ENCODE data around the gene OXER1. TPM values are rescaled to one million over a fixed set of nuclear protein-coding genes. Genes with fewer than 3 reads are reported as not detected.

Gene OXER1
- total RNA-seq, 2 donors from 2014 or later = 4.5 to 5.6 TPM

DNA sequence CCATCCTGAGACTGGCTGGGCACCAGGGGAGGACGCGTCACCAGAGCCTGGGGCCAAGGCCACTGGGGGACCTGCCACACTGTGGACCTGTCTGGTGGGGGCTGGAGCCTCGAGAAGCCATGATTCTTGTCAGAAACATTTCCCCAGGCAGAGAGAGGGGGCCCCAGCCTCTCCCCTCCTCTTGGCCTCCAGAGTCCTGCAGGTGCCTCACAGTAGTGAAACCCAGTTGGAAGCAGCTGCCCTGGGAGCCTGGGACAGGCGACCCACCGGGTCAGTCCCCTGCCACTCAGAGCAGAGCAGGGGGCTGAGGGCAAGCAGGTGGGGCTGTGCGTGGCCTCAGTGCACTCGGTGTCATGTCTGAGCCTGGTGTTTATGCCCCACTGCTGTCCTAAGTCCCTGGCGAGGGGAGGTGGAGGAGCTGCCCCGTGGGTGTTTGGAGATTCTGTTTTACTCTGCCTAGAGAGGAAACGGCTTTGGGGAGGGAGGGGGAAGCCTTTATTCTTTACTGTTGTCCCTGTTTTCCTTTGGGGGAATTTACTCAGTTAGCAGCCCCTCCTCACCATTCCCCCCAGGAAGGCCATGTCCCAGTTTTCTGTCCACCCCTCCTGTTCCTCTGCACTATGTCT lies 7.7 kb downstream of the OXER1 start:
- TF ChIP-seq POLR2A (IDR thresholded peaks at IDR 0.05) (no peak), POLR2AphosphoS5 (IDR thresholded peaks at IDR 0.05) (no peak), CTCF (IDR thresholded peaks at IDR 0.05) (no peak)
- no peak overlapping the region for H3K27ac ChIP-seq
- H3K27me3 ChIP-seq (replicated peaks; ENCODE audit: insufficient read depth) = no peaks in the 10 kb centered on the region
- DNase-seq (ENCODE audit: low spot score) = no peak
- H3K4me3 ChIP-seq = no peak overlapping the region
- intact Hi-C loops (cut with DNase I) = no loop called here
- no peaks in the 10 kb centered on the region for H3K9me3 ChIP-seq
- H3K4me1 ChIP-seq (replicated peaks) = peaks cover 5% of the 10 kb centered on the region
- whole genome bisulfite sequencing = 84% methylated on average over 10 of the region's 10 CpGs
- no peaks in the 10 kb centered on the region for H3K36me3 ChIP-seq

DNA sequence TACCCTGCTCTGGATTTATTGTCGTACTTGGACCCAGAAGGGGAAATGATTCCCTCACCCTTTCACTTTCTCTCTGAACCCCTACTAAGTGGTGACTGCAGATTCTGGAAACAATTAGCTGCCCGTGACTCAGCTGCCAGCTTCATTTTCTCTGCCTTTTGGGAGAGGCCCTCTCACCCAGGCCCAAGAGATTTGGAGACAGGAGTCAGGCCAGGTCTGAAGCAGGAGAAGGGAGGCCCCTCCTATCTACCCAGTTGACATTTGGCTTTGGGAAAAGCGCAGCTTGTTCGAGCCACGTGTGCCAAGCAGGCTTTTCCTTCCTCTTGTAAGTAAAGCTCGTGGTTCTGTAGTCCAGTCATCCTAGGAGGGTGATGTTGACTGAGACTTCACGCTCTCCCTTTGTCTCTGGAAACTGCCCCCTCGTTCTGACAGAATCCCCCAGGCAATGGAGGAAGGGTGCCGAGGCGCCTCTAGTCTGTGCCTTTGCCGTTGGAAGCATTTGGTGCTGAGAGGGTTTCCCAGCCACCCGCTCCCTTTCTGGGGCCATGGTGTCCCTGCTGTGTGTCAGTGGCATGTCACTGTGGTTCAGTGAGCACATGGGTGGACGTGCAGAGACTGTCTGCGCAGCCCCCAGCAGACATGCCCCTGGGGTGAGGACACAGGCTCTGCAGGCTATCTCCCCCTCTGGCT lies 8.6 kb downstream of the OXER1 start:
- 75% methylated on average over 14 of the region's 14 CpGs for WGBS
- H3K27ac ChIP-seq = no peak overlapping the region
- peaks cover 5% of the 10 kb centered on the region for H3K4me1 ChIP-seq (replicated peaks)
- intact Hi-C loops (cut with DNase I) = no loop called here
- no peaks in the 10 kb centered on the region for H3K36me3 ChIP-seq
- H3K27me3 ChIP-seq (replicated peaks; ENCODE audit: insufficient read depth) = no peaks in the 10 kb centered on the region
- no peak for TF ChIP-seq CTCF (IDR thresholded peaks at IDR 0.05)
- TF ChIP-seq POLR2A (IDR thresholded peaks at IDR 0.05) = no peak
- no peak for TF ChIP-seq POLR2AphosphoS5 (IDR thresholded peaks at IDR 0.05)
- DNase-seq (ENCODE audit: low spot score) = no peak
- H3K9me3 ChIP-seq = no peaks in the 10 kb centered on the region
- no peak overlapping the region for H3K4me3 ChIP-seq

GRCh38 chr2:42754776-42755140 lies 9.2 kb downstream of the OXER1 start:
- no peak for TF ChIP-seq CTCF (IDR thresholded peaks at IDR 0.05)
- TF ChIP-seq POLR2A (IDR thresholded peaks at IDR 0.05) = no peak
- no peak for TF ChIP-seq POLR2AphosphoS5 (IDR thresholded peaks at IDR 0.05)
- Histone ChIP-seq H3K27ac (no peak overlapping the region), H3K27me3 (replicated peaks; ENCODE audit: insufficient read depth) (no peaks in the 10 kb centered on the region), H3K9me3 (no peaks in the 10 kb centered on the region), H3K36me3 (no peaks in the 10 kb centered on the region), H3K4me3 (no peak overlapping the region), H3K4me1 (replicated peaks) (peaks cover 5% of the 10 kb centered on the region)
- intact Hi-C loops (cut with DNase I) = no loop called here
- 84% methylated on average over 8 of the region's 8 CpGs for WGBS
- no peak for DNase-seq (ENCODE audit: low spot score)

DNA sequence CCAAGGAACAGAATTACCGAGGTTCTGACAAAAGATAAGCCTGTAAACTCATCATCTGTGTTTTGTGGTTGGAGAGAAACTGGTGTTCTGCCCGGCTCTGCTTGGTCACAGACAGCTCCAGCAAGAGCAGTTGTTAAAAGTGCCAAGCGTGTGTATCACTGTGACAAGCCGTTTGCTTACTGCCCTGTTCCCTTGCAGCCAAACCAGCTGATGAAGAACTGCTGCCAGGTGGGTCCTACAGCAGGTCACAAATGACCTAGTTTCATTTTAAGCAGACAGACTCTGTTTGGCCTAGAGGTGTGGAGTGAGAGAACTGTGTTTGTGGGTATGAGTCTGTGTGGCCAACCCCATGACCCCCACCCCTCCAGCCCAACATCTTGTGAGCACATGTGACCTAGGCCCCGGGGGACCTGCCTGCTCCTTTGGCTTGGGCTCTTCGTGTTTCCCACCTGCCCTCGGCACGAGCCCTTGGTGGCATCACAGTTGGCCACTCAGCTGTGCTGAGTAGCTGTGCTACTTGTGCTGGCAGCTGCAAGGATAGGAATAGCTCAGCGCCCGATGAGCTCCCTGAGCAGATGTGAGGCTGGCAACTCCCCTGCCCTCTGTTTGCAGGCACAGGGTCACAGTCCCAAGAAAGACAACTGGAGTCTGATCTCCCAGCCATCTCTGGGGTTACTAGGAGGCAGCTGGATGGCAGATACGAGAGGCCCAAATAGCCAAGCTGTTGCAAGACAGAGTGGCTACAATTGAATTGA lies 9.7 kb downstream of the OXER1 start:
- no peak overlapping the region for H3K27ac ChIP-seq
- DNase-seq (ENCODE audit: low spot score) = no peak
- peaks cover 5% of the 10 kb centered on the region for H3K4me1 ChIP-seq (replicated peaks)
- no peaks in the 10 kb centered on the region for H3K9me3 ChIP-seq
- WGBS = 41% methylated on average over 9 of the region's 11 CpGs
- no peak overlapping the region for H3K4me3 ChIP-seq
- intact Hi-C loops (cut with DNase I) = no loop called here
- no peaks in the 10 kb centered on the region for H3K27me3 ChIP-seq (replicated peaks; ENCODE audit: insufficient read depth)
- no peak for TF ChIP-seq POLR2AphosphoS5 (IDR thresholded peaks at IDR 0.05)
- no peak for TF ChIP-seq CTCF (IDR thresholded peaks at IDR 0.05)
- TF ChIP-seq POLR2A (IDR thresholded peaks at IDR 0.05) = no peak
- no peaks in the 10 kb centered on the region for H3K36me3 ChIP-seq

All from prostate gland (tissue), 2 donors.